GM12865 (cell line): ENCODE results near the gene DYSF.

Source experiments
- DNase-seq: peaks from one replicate; pipeline ENCODE4 v3.0.0; 2010; ENCODE audit warnings: low read depth
- H3K4me3 ChIP-seq: 2 replicates; pipeline ENCODE4 v1.5.1; 2011; ENCODE audit warnings: mild to moderate bottlenecking, low read depth, low read length, control low read depth
- TF ChIP-seq, protein P1 (sequence below): IDR thresholded peaks from 2 replicates; pipeline ENCODE4 v1.5.1; 2011; ENCODE audit warnings: low read length, control low read depth, low read depth, inconsistent platforms; ENCODE audit not compliant: insufficient read depth; ENCODE audit errors: missing control alignments

The DYSF gene

DNA sequence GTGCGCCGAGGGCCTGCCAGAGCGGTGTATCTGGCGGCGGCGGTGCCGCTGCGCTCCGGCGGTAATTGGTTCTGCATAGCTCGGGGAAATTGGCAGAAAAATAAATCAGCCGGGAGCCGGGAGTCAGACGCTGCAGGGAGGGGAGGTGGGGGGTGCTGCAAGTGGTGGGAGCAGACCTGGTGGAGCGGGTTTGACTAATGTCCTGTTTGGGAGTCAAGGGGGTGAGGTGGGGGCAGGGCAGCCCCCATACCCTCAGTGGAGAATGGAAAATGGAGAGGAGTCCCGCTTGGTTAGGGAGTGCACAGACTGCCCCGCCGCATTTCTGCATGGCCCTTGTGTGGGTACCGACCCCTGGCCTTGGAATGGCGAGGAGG is 107.3 kb downstream of the DYSF start:
- no peak for DNase-seq
- TF ChIP-seq, protein P1, sequence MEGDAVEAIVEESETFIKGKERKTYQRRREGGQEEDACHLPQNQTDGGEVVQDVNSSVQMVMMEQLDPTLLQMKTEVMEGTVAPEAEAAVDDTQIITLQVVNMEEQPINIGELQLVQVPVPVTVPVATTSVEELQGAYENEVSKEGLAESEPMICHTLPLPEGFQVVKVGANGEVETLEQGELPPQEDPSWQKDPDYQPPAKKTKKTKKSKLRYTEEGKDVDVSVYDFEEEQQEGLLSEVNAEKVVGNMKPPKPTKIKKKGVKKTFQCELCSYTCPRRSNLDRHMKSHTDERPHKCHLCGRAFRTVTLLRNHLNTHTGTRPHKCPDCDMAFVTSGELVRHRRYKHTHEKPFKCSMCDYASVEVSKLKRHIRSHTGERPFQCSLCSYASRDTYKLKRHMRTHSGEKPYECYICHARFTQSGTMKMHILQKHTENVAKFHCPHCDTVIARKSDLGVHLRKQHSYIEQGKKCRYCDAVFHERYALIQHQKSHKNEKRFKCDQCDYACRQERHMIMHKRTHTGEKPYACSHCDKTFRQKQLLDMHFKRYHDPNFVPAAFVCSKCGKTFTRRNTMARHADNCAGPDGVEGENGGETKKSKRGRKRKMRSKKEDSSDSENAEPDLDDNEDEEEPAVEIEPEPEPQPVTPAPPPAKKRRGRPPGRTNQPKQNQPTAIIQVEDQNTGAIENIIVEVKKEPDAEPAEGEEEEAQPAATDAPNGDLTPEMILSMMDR: no peak
- H3K4me3 ChIP-seq: no peak overlapping the region

DNA sequence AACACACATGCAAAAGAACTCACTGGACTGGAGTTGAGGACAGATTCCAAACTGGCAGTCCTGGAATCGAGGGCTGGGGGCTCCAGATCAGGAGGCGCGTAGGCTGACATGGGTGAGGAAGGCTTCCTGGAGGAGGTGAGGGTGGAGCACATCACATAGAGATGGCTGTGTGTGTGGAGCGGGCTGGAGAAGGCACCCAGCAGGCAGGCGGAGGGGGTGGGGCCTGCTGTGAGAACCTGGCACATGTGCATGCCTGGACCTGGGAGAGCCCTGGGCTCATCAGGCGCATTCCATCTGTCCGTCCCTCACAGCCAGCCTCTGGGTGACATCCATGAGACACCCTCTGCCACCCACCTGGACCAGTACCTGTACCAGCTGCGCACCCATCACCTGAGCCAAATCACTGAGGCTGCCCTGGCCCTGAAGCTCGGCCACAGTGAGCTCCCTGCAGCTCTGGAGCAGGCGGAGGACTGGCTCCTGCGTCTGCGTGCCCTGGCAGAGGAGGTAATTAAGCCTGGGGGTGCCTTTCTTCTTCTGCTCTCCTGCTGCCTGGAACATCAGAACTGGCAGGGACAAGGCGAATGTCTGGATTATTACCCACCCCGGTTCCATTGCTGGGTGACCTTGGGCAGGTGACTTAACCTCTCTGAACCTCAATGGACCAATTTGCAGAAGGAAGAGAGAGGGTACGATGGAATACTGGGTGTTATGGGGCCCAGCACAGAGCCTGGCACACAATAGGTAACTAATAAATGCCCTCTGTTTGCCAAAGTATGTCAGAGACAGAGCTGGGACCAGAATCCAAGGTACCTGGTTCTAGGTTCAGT is 108.3 kb downstream of the DYSF start:
- no peak for DNase-seq
- TF ChIP-seq, protein P1: no peak
- no peak overlapping the region for H3K4me3 ChIP-seq

DNA sequence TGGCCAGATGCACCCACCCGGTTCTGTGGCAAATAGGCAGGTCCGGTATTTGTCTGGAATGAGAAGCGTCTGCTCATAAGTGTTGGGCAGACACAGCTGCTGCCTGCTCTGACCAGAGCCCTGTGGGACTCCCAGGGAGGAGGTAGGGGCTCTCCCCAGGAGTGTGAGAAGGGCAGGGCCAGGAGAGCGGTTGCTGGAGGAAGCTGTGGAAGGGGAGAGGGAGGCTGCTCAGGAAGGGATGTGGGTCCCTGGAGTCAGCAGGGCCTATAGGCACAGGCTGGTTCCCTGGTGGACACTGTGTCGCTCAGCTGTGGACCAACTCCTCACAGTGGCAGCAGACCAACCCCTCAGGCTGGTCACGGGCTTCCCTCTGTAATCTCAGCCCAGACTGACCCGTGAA is 109.2 kb downstream of the DYSF start:
- TF ChIP-seq, protein P1: no peak

DNA sequence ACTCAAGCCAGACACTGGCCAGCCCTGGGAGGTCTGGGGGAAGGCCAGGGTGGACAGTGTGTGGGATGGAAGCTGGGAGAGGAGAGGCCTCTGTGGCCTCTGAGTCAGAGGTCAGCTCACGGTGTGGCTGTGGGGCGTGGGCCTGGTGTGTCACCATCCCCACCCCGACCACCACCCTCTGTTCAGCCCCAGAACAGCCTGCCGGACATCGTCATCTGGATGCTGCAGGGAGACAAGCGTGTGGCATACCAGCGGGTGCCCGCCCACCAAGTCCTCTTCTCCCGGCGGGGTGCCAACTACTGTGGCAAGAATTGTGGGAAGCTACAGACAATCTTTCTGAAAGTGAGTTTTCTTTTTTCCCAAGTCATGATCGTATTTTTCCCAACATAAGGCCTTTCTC is 110.5 kb downstream of the DYSF start:
- no peak for DNase-seq
- TF ChIP-seq, protein P1: no peak
- no peak overlapping the region for H3K4me3 ChIP-seq

More for the DNA sequence above, 109.2 kb downstream of the DYSF start:
- no peak for DNase-seq
- H3K4me3 ChIP-seq: no peak overlapping the region

DNA sequence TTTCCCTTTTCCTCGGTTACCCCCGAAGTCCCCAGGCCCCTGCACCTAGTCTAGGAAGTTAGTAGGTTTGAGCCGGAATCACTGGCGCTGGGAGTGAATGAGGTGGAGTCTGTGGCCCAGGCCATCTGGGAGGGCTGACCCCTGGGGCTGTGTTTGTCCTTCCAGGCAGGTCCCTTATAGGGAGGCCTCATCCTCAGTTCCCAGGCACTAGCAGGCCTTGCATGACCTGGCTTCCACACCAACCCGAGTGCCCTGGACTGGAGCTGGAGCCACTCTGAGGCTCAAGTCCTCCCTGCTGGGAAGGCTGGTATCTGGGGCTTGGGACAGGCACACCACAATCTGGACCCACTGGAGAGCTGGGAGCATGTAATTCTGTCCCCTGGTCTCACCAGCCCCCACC is 111.0 kb downstream of the DYSF start:
- H3K4me3 ChIP-seq: no peak overlapping the region
- no peak for DNase-seq
- TF ChIP-seq, protein P1: no peak

DNA sequence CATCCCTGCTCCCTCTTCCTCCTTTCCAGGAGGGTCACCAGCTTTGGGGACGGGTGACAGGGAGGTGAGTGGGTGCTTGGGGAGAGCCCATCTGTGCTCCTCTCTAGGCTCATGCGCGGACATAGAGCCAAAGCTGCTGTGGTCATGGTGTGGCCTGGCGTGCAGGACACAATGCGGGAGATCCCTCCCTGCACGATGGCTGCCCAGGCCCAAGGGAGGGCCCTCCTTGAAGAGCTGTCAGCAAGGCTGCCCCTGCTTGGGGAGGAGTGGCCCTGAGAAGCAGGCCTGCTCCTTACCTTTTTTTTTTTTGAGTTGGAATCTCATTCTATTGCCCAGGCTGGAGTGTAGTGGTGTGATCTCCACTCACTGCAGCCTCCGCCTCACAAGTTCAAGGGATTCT is 111.4 kb downstream of the DYSF start:
- no peak overlapping the region for H3K4me3 ChIP-seq
- no peak for DNase-seq
- TF ChIP-seq, protein P1: no peak

DNA sequence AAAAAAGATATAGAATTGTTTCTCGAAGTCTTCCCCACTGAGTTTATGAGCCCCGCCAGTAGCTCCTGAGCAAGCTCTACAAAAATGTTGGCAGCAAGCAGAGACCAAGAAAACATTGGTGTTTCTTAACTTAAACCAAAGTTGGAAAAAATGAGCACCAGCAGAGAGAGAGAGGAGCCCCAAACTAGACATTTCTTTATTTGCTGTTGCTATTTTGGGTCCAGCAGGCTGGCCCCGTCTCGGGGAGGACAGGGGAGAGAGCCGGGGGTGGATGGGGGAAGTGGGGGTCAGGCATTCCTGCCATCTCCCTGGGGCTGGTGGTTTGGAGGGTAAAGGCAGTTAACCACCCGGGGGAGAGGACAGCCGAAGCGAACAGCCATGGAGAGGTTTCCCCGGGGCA is 113.0 kb downstream of the DYSF start:
- no peak for DNase-seq
- TF ChIP-seq, protein P1: no peak
- no peak overlapping the region for H3K4me3 ChIP-seq
